T-helper 1 cell treated with Interleukin-12 subunit alpha and Interleukin-12 subunit beta and Interleukin-4 antibody, amounts not matched to agents 30 μg/mL and 1 μg/mL, for 36 hours (primary cell): ENCODE measurements around the gene IFI27L2.
A peak's percentile ranks its signal among the peaks of the same experiment; 100 is the strongest.

Experiments
- H3K27ac Mint-ChIP-seq: one replicate; pipeline ENCODE4 v1.8.0; 2021; ENCODE audit warnings: mild to moderate bottlenecking, mixed read lengths
- H3K27me3 Mint-ChIP-seq: one replicate; pipeline ENCODE4 v1.8.0; 2021; ENCODE audit warnings: low read depth, mixed read lengths
- H3K36me3 Mint-ChIP-seq: one replicate; pipeline ENCODE4 v1.8.0; 2021; ENCODE audit warnings: low read depth, mixed read lengths
- H3K4me1 Mint-ChIP-seq: one replicate; pipeline ENCODE4 v1.8.0; 2021; ENCODE audit warnings: low read depth, mixed read lengths
- H3K4me3 Mint-ChIP-seq: one replicate; pipeline ENCODE4 v1.8.0; 2021; ENCODE audit warnings: mild to moderate bottlenecking, moderate library complexity, mixed read lengths
- H3K9me3 Mint-ChIP-seq: one replicate; pipeline ENCODE4 v1.8.0; 2021; ENCODE audit warnings: mixed read lengths

The IFI27L2 gene

DNA sequence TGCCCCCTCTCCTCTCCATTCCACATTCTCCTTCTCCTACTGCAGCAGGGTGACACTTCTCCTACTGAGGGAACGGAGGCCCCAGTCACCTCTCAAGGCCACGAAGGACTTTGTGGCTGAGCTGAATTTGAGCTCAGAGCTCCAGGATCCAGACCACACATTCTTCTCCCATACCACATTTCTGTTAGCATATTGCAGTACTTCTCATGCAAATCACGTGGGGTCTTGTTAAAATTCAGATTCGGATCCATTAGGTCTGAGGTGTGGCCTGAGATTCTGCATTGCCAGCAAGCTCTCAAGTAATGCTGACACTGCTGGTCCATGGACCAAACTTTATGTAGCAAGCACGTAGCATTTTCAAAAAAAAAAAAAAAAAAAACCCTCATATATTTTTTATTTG, 9.6 kb upstream of the IFI27L2 start:
- Mint-ChIP-seq H3K27me3 (peaks cover 22% of the 10 kb centered on the region), H3K27ac (no peak overlapping the region), H3K4me3 (no peak overlapping the region), H3K36me3 (no peaks in the 10 kb centered on the region), H3K9me3 (peaks cover 14% of the 10 kb centered on the region), H3K4me1 (peaks cover 3% of the 10 kb centered on the region)

DNA sequence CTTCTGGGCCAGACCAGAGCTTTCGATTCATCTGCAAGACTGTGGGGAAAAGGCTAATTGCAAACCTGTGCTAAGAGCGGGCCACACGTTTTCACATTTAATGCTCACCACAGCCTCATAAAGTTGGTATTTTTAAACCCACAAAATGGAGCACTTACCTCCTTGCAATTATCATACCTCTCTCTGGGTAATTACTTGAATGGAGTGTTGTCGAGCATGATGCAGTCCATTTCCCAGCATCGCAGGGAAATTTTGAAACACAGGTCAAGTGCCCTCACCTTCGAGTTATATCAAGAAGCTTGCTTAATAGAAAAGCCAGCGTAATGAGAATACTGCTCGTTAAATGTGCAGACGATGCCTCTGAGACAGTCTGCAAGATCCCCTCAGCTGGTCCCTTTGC, 8.8 kb upstream of the IFI27L2 start:
- H3K27ac Mint-ChIP-seq: no peak overlapping the region
- H3K4me1 Mint-ChIP-seq: peaks cover 3% of the 10 kb centered on the region
- H3K27me3 Mint-ChIP-seq: peaks cover 29% of the 10 kb centered on the region
- no peaks in the 10 kb centered on the region for H3K36me3 Mint-ChIP-seq
- H3K4me3 Mint-ChIP-seq: no peak overlapping the region
- H3K9me3 Mint-ChIP-seq: peaks cover 14% of the 10 kb centered on the region

GRCh38 chr14:94136575-94137331, 7.3 kb upstream of the IFI27L2 start:
- Mint-ChIP-seq H3K27me3 (peaks cover 37% of the 10 kb centered on the region), H3K36me3 (no peaks in the 10 kb centered on the region), H3K9me3 (peaks cover 14% of the 10 kb centered on the region), H3K4me1 (peaks cover 6% of the 10 kb centered on the region), H3K4me3 (no peak overlapping the region), H3K27ac (no peak overlapping the region)

DNA sequence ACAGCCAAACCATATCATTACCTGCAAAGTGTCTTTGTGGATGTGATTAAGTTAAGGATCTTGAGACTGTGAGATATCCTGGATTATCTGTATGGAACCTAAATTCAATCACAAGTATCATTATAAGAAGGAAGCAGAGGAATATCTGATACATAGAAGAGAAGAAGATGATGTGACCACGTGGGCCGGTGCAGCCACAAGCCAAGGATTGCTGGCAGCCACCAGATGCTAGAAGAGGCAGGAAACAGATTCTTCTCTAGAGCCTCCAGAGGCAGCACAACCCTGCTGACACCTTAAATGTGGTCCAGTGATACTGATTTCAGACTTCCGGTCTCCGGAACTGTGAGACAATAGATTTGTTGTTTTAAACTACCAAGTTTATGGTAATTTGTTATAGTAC, 6.1 kb upstream of the IFI27L2 start:
- Mint-ChIP-seq H3K9me3 (peaks cover 14% of the 10 kb centered on the region), H3K4me3 (no peak overlapping the region), H3K4me1 (peaks cover 6% of the 10 kb centered on the region), H3K27me3 (peaks cover 43% of the 10 kb centered on the region), H3K27ac (no peak overlapping the region), H3K36me3 (no peaks in the 10 kb centered on the region)

GRCh38 chr14:94132285-94132887, 3.0 kb upstream of the IFI27L2 start:
- peaks cover 17% of the 10 kb centered on the region for H3K4me1 Mint-ChIP-seq
- peaks cover 43% of the 10 kb centered on the region for H3K27me3 Mint-ChIP-seq
- H3K9me3 Mint-ChIP-seq: peaks cover 14% of the 10 kb centered on the region
- H3K27ac Mint-ChIP-seq: no peak overlapping the region
- no peaks in the 10 kb centered on the region for H3K36me3 Mint-ChIP-seq
- no peak overlapping the region for H3K4me3 Mint-ChIP-seq

- Mint-ChIP-seq H3K4me3 (peak overlapping the region; percentile 84), H3K9me3 (peaks cover 4% of the 10 kb centered on the region), H3K27ac (peak overlapping the region; percentile 85), H3K27me3 (peaks cover 27% of the 10 kb centered on the region), H3K4me1 (peaks cover 14% of the 10 kb centered on the region), H3K36me3 (peaks cover 3% of the 10 kb centered on the region)
Observed at GRCh38 chr14:94129758-94130414, 482 bp upstream of the IFI27L2 start.

- Mint-ChIP-seq H3K27me3 (peaks cover 15% of the 10 kb centered on the region), H3K27ac (peak overlapping the region; percentile 85), H3K9me3 (no peaks in the 10 kb centered on the region), H3K4me1 (peaks cover 14% of the 10 kb centered on the region), H3K36me3 (peaks cover 3% of the 10 kb centered on the region), H3K4me3 (peak overlapping the region; percentile 84)
Observed at GRCh38 chr14:94128216-94128839, 1.1 kb downstream of the IFI27L2 start.

- H3K4me3 Mint-ChIP-seq: no peak overlapping the region
Observed at GRCh38 chr14:94127330-94127729, 2.1 kb downstream of the IFI27L2 start.

DNA sequence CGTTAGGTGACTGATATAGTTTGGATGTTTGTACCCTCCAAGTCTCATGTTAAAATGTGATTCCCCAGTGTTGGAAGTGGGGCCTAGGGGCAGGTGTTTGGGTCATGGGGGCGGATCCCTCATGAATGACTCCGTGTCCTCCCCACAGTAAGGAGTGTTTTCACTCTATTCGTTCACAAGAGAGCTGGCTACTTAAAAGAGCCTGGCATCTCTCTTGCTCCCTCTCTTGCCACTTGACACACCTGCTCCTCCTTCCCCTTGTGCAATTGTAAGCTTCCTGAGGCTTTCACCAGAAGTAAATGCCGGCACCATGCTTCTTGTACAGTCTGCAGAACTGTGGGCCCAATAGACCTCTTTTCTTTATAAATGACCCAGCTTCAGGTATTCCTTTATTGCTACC, 2.6 kb downstream of the IFI27L2 start:
- Mint-ChIP-seq H3K36me3 (peaks cover 3% of the 10 kb centered on the region), H3K27ac (no peak overlapping the region), H3K27me3 (peaks cover 9% of the 10 kb centered on the region), H3K9me3 (no peaks in the 10 kb centered on the region), H3K4me3 (no peak overlapping the region), H3K4me1 (peaks cover 10% of the 10 kb centered on the region)

More at GRCh38 chr14:94127330-94127729, 2.1 kb downstream of the IFI27L2 start:
- peaks cover 12% of the 10 kb centered on the region for H3K4me1 Mint-ChIP-seq
- H3K9me3 Mint-ChIP-seq: no peaks in the 10 kb centered on the region
- H3K27ac Mint-ChIP-seq: no peak overlapping the region
- H3K27me3 Mint-ChIP-seq: peaks cover 12% of the 10 kb centered on the region
- H3K36me3 Mint-ChIP-seq: peaks cover 3% of the 10 kb centered on the region

DNA sequence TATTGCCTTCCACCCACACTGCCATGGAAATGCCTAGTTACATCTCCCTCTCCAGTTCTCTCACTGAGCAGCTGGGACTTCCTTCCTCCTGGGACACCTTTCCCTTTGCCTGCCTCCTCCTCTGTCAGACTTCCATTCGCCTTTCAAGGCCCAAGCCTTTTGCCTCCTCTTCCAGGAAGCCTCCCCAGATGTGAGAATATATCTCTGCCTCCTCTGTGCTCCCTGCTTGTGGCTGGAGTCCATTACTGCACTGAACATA, 3.1 kb downstream of the IFI27L2 start:
- no peak overlapping the region for H3K4me3 Mint-ChIP-seq
- H3K4me1 Mint-ChIP-seq: peaks cover 10% of the 10 kb centered on the region
- H3K36me3 Mint-ChIP-seq: peaks cover 3% of the 10 kb centered on the region
- H3K27ac Mint-ChIP-seq: no peak overlapping the region
- no peaks in the 10 kb centered on the region for H3K9me3 Mint-ChIP-seq
- peaks cover 7% of the 10 kb centered on the region for H3K27me3 Mint-ChIP-seq

DNA sequence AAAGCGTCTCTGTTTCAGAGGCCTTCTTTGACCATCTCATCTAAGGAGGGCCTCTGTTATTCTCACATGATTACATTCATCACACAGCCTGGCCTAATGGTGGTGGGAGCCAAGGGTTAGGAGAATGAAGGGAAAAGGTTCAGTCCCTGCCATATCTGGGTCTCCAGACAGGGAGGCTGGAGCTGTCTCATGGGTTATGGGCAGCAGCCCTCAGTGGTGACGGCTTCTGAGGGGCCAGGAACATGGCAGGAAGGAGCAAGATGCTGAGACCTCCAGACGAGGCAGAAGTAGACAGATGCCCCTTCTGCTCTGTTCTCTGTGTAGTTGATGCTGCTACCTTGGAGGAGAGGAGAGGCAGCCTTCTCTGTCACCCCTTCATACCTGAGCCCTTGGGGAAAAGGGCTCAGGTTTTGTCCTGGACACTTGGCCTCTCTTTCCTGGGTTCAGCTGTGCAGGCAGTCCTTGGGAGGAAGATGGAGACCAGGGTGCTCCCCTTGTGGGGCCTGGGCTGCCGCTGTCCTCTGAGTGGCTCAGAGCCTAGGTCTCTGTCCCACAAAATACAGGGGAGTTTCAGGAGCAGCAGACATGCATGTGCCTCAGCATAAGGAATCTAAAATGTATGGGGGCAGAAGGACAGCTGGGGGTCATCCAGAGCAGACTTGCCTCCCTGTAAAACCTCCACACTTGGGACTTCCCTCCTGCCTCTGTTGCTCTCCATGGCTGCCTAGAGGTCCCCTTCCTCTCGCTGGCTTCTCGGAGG, 3.6 kb downstream of the IFI27L2 start:
- peaks cover 4% of the 10 kb centered on the region for H3K9me3 Mint-ChIP-seq
- H3K36me3 Mint-ChIP-seq: peaks cover 3% of the 10 kb centered on the region
- H3K27ac Mint-ChIP-seq: no peak overlapping the region
- H3K27me3 Mint-ChIP-seq: peaks cover 2% of the 10 kb centered on the region
- H3K4me3 Mint-ChIP-seq: no peak overlapping the region
- peaks cover 10% of the 10 kb centered on the region for H3K4me1 Mint-ChIP-seq

DNA sequence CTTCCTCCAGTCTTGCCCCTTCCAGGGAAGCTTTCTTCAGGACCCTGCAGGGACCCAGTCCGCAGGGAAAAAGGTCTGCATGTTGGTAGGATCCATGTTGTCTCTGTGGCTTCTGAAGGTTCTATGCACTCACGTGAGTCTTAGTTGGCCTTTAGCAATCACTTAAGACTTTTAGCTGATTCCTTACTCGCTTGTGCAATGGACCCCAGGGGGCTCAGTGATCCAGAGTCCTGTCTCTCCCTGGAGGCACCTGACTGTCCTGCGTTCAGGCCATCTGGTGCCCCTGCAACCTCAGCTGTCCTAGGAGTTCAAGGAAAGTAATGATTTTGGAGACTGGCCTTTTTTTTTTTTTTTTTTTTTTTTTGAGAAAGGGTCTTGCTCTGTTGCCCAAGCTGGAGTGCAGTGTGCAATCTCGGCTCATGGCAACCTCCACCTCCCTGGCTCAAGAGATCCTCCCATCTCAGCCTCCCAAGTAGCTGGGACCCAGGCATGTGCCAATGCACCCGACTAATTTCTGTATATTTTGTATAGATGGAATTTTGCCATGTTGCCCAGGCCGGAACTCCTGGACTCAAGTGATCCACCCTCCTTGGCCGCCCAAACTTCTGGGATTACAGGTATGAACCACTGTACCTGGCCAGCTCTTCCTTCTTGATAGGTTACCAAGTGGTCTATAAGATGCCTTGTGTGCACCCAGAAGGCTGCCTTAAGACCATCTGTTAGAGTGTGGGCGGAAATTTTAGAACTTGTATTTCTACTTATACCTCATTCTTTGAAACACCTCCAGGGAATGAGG, 4.6 kb downstream of the IFI27L2 start:
- Mint-ChIP-seq H3K27me3 (peaks cover 2% of the 10 kb centered on the region), H3K9me3 (peaks cover 10% of the 10 kb centered on the region), H3K4me3 (no peak overlapping the region), H3K4me1 (peaks cover 6% of the 10 kb centered on the region), H3K27ac (no peak overlapping the region), H3K36me3 (peaks cover 3% of the 10 kb centered on the region)

DNA sequence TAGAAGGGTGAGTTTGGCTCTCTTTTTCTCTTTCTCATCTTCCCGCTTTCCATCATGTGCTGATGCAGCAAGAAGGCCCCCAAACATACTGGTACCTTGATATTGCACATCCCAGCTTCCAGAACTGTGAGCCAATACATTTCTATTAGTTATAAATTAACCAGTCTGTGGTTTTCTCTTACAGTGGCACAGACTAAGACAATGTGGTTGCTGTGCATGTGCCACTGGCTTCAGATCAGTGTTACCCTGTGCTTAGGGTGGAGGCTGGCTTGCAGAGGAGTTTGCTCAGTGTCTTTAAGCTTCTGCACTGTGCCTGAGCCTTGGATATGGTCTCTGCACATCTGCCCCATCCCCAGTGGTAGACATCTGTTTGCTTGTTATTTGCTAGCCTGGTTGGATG, 5.5 kb downstream of the IFI27L2 start:
- H3K36me3 Mint-ChIP-seq: peaks cover 3% of the 10 kb centered on the region
- no peak overlapping the region for H3K27ac Mint-ChIP-seq
- no peak overlapping the region for H3K4me3 Mint-ChIP-seq
- peaks cover 4% of the 10 kb centered on the region for H3K4me1 Mint-ChIP-seq
- peaks cover 2% of the 10 kb centered on the region for H3K27me3 Mint-ChIP-seq
- H3K9me3 Mint-ChIP-seq: peaks cover 15% of the 10 kb centered on the region

GRCh38 chr14:94123296-94123695, 6.1 kb downstream of the IFI27L2 start:
- Mint-ChIP-seq H3K36me3 (peaks cover 3% of the 10 kb centered on the region), H3K27me3 (peaks cover 2% of the 10 kb centered on the region), H3K4me3 (no peak overlapping the region), H3K27ac (no peak overlapping the region), H3K9me3 (peaks cover 15% of the 10 kb centered on the region), H3K4me1 (no peaks in the 10 kb centered on the region)
